Lower leg skin (tissue), 3 donors: Measurements from ENCODE around the gene DAAM2.

ENCODE experiments used
- POLR2A ChIP-seq, 2 donors: fragments of 450-650 bp; IDR thresholded peaks; one replicate each; pipeline ENCODE4 v1.6.1; 2016 to 2017; ENCODE audit warnings: antibody characterized with exemption in 2 of 2, mild to moderate bottlenecking in 1 of 2, moderate library complexity in 1 of 2
- TF ChIP-seq, protein P1 (sequence below), 3 donors: fragments of 450-650 bp; IDR thresholded peaks; one replicate each; pipeline ENCODE4 v1.5.1; 2016; ENCODE audit warnings: antibody characterized with exemption in 3 of 3, mild to moderate bottlenecking in 3 of 3, moderate library complexity in 2 of 3

DNA sequence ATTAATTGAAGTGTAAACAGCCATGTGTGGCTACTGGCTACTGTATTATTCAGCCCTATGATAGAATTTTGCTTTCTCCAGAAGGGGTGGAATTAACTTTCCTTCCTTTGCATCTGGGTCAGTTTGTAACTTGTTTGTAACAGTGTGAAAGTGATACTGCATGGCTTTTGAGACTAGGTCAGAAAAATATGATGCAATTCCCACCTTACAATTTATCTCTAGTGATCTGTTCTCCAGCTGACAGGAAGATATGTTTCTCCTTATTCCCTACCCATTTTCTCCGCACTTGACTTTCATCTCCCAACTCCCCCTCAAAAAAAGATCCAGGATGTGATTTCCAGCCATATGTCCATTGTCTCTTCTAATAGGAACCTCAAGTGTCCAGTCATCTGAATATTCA is 144.7 kb downstream of the DAAM2 start:
- TF ChIP-seq, protein P1, sequence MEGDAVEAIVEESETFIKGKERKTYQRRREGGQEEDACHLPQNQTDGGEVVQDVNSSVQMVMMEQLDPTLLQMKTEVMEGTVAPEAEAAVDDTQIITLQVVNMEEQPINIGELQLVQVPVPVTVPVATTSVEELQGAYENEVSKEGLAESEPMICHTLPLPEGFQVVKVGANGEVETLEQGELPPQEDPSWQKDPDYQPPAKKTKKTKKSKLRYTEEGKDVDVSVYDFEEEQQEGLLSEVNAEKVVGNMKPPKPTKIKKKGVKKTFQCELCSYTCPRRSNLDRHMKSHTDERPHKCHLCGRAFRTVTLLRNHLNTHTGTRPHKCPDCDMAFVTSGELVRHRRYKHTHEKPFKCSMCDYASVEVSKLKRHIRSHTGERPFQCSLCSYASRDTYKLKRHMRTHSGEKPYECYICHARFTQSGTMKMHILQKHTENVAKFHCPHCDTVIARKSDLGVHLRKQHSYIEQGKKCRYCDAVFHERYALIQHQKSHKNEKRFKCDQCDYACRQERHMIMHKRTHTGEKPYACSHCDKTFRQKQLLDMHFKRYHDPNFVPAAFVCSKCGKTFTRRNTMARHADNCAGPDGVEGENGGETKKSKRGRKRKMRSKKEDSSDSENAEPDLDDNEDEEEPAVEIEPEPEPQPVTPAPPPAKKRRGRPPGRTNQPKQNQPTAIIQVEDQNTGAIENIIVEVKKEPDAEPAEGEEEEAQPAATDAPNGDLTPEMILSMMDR (IDR thresholded peaks at IDR 0.05): no peak
- no peak for TF ChIP-seq POLR2A (IDR thresholded peaks at IDR 0.05)
